ENCODE results near the gene SSH3. TPM values are rescaled to one million over a fixed set of nuclear protein-coding genes. Genes with fewer than 3 reads are reported as not detected.
A peak's percentile ranks its signal among the peaks of the same experiment; 100 is the strongest.

The SSH3 gene
- total RNA-seq, 3 donors from 2014 or later, result 28.8 to 55.2 (median 34.4) TPM

DNA sequence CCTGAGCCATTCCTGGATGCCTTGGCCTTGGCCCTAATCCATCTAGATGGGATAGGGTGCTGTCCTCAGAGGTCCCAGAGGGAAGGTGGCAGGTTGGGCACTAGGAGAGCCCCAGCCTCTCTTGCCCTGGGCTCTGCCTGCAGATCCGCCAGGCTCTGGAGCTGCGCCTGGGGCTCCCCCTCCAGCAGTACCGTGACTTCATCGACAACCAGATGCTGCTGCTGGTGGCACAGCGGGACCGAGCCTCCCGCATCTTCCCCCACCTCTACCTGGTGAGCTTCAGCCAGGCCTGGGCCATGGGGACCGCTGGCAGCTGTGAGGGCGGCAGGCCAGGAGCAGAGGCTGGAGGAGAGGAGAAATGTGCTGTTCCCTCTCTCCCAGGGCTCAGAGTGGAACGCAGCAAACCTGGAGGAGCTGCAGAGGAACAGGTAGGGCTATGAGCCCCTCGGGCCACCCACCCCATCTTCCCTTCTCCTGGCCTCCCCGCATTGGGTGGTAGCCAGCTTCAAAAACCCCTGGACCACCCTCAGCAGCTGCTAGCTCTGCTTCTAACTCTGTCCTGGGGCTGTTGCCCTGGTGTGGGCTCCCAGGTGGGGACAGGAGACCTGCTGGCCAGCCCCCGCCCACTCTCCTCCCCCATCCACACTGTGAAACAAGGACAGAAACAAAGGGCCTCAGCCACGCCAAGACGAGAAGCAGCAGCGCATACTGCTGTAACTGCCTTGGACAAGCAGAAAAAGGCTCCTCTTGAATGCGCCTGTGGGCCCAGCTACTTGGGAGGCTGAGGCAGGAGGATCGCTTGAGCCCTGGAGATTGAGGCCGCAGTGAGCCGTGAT is 4.9 kb downstream of the SSH3 start:
- no peak overlapping the region for H3K4me3 ChIP-seq
- intact Hi-C loops (cut with DNase I; ENCODE audit: low total_unique reads), result no loop called here
- peaks cover 4 to 9% of the 10 kb centered on the region in 2 donors for H3K4me1 ChIP-seq
- H3K36me3 ChIP-seq, result no peaks in the 10 kb centered on the region
- TF ChIP-seq, protein P1, sequence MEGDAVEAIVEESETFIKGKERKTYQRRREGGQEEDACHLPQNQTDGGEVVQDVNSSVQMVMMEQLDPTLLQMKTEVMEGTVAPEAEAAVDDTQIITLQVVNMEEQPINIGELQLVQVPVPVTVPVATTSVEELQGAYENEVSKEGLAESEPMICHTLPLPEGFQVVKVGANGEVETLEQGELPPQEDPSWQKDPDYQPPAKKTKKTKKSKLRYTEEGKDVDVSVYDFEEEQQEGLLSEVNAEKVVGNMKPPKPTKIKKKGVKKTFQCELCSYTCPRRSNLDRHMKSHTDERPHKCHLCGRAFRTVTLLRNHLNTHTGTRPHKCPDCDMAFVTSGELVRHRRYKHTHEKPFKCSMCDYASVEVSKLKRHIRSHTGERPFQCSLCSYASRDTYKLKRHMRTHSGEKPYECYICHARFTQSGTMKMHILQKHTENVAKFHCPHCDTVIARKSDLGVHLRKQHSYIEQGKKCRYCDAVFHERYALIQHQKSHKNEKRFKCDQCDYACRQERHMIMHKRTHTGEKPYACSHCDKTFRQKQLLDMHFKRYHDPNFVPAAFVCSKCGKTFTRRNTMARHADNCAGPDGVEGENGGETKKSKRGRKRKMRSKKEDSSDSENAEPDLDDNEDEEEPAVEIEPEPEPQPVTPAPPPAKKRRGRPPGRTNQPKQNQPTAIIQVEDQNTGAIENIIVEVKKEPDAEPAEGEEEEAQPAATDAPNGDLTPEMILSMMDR (IDR thresholded peaks at IDR 0.05), result no peak
- TF ChIP-seq POLR2A (IDR thresholded peaks at IDR 0.05) (no peak), POLR2AphosphoS5 (IDR thresholded peaks at IDR 0.05) (no peak)
- no peak for DNase-seq (ENCODE audit: low spot score in 2 of 2)
- H3K27ac ChIP-seq, result no peak overlapping the region
- no peaks in the 10 kb centered on the region for H3K9me3 ChIP-seq
- H3K27me3 ChIP-seq, result no peaks in the 10 kb centered on the region

DNA sequence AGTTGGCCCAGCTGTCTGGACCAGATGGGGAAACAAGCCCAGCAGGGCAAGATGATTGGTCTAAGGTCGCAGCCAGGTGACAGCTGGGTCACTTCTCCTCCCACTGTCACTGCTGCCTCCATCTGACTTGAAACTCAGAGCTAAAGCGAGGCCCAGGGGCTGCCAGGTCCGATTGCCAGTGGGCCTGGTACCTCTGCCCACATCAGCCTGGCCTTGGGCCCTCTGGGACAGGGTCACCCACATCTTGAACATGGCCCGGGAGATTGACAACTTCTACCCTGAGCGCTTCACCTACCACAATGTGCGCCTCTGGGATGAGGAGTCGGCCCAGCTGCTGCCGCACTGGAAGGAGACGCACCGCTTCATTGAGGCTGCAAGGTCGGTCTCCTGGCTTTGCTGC is 5.8 kb downstream of the SSH3 start:
- intact Hi-C loops (cut with DNase I; ENCODE audit: low total_unique reads), result no loop called here
- no peak for DNase-seq (ENCODE audit: low spot score in 2 of 2)
- H3K36me3 ChIP-seq, result no peaks in the 10 kb centered on the region

DNA sequence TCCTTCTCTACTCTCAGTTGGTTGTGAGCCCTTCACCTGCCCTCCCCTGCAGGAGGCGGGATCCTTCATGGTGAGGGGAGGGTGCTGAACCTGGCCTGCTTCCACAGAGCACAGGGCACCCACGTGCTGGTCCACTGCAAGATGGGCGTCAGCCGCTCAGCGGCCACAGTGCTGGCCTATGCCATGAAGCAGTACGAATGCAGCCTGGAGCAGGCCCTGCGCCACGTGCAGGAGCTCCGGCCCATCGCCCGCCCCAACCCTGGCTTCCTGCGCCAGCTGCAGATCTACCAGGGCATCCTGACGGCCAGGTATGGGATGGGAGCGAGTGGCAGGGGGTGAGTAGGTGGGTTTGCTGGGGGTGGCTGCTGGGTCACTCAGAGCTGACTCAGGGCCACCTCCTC is 6.3 kb downstream of the SSH3 start:
- H3K4me3 ChIP-seq, result no peak overlapping the region
- H3K27ac ChIP-seq, result peak overlapping the region in 1 of 2 donors; percentile 91
- no peaks in the 10 kb centered on the region for H3K36me3 ChIP-seq
- DNase-seq (ENCODE audit: low spot score in 2 of 2), result no peak
- H3K27me3 ChIP-seq, result no peaks in the 10 kb centered on the region
- peaks cover 9 to 13% of the 10 kb centered on the region in 2 donors for H3K4me1 ChIP-seq
- TF ChIP-seq, protein P1 (IDR thresholded peaks at IDR 0.05), result no peak
- no peak for TF ChIP-seq POLR2A (IDR thresholded peaks at IDR 0.05)
- TF ChIP-seq POLR2AphosphoS5 (IDR thresholded peaks at IDR 0.05), result no peak
- intact Hi-C loops (cut with DNase I; ENCODE audit: low total_unique reads), result loop anchor here (10.0 kb wide), 1 partner anchor 1145 kb away; no protein-coding TSS in a partner anchor
- H3K9me3 ChIP-seq, result no peaks in the 10 kb centered on the region

More for the DNA sequence above, 5.8 kb downstream of the SSH3 start:
- H3K27ac ChIP-seq, result peak overlapping the region in 1 of 2 donors; percentile 91
- H3K4me1 ChIP-seq, result peaks cover 12 to 13% of the 10 kb centered on the region in 2 donors
- no peak for TF ChIP-seq POLR2AphosphoS5 (IDR thresholded peaks at IDR 0.05)
- TF ChIP-seq, protein P1 (IDR thresholded peaks at IDR 0.05), result no peak
- no peak for TF ChIP-seq POLR2A (IDR thresholded peaks at IDR 0.05)
- no peaks in the 10 kb centered on the region for H3K27me3 ChIP-seq
- no peak overlapping the region for H3K4me3 ChIP-seq
- H3K9me3 ChIP-seq, result no peaks in the 10 kb centered on the region

DNA sequence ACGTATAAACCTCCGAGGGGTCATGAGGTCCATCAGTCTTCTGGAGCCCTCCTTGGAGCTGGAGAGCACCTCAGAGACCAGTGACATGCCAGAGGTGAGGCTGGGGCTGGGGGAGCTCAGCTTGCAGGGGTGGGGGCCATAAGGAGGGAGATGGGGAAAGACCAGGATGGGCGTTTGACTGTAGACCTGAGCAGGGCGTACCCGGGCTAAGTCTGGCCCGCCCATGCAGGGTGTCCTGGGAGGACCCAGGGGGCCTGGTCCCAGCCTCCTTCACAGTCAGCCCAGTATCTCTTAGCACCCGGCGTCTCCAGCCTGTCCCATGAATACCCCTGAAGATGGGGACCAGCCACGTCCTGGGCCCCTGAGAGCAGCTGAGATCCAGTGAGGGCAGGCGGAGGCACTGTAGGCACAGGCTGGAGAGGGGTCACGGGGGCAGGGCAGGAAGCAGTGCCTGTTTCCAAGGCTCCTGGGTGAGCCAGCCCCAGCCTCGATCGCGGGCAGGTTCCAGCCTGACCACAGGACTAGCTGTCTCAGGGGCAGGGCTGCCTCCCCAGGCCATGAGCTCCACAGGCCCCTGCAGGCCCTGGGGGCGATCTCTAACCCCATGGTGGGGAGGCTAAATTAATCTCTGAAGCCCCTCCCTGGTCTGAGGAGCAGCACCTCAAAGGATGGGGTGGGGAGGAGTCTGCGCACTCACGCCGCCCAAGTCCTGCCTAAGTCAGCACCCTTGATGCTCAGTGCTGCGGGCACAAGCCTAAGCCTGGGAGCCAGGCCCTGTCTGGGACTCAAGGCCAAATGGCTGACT is 7.1 kb downstream of the SSH3 start:
- peak in 1 of 2 donors; percentile 48 for DNase-seq (ENCODE audit: low spot score in 2 of 2)

More for the DNA sequence above, 7.1 kb downstream of the SSH3 start:
- TF ChIP-seq POLR2AphosphoS5 (IDR thresholded peaks at IDR 0.05) (no peak), POLR2A (IDR thresholded peaks at IDR 0.05) (no peak)
- TF ChIP-seq, protein P1 (IDR thresholded peaks at IDR 0.05), result no peak
- H3K36me3 ChIP-seq, result no peaks in the 10 kb centered on the region
- no peak overlapping the region for H3K4me3 ChIP-seq
- H3K9me3 ChIP-seq, result no peaks in the 10 kb centered on the region
- intact Hi-C loops (cut with DNase I; ENCODE audit: low total_unique reads), result loop anchor here (10.0 kb wide), 1 partner anchor 1146 kb away; no protein-coding TSS in a partner anchor
- H3K27ac ChIP-seq, result peak overlapping the region; percentile 89 to 91
- H3K4me1 ChIP-seq, result peaks cover 6 to 13% of the 10 kb centered on the region in 2 donors
- H3K27me3 ChIP-seq, result no peaks in the 10 kb centered on the region

All from breast epithelium (tissue), 4 donors.